HG03457 (cell line): ENCODE results near the gene NEAT1.

Experiments
- ATAC-seq: cut with Tn5 transposase; IDR thresholded peaks from one replicate; pipeline ENCODE4 v1.9.1; 2021; ENCODE audit warnings: moderate number of reproducible peaks; ENCODE audit not compliant: unreplicated experiment

Gene NEAT1

GRCh38 chr11:65389294-65389980 is 33.2 kb upstream of the NEAT1 start:
- no peak for ATAC-seq

GRCh38 chr11:65390099-65390941 is 32.3 kb upstream of the NEAT1 start:
- no peak for ATAC-seq

DNA sequence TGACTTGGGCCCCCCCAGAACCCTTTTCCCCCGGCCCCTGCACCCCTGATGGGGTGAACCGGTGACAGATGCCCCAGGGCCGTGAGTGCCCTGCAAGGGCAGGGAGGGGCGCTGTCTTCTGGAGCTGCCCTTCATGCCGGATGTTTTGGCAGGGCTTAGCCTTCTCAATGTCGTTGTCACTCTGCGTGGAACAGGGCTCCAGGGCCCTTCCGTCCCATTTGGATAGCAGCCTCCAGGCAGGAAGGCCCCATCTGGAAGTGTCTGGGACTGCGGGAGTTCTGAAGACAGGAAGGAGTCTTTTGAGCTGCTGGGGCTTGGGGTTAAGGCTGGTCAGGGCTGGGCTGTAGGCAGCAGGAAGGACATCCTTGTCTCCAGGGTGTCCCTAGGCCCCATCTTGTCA is 31.6 kb upstream of the NEAT1 start:
- ATAC-seq: no peak

GRCh38 chr11:65392186-65392829 is 30.3 kb upstream of the NEAT1 start:
- no peak for ATAC-seq

DNA sequence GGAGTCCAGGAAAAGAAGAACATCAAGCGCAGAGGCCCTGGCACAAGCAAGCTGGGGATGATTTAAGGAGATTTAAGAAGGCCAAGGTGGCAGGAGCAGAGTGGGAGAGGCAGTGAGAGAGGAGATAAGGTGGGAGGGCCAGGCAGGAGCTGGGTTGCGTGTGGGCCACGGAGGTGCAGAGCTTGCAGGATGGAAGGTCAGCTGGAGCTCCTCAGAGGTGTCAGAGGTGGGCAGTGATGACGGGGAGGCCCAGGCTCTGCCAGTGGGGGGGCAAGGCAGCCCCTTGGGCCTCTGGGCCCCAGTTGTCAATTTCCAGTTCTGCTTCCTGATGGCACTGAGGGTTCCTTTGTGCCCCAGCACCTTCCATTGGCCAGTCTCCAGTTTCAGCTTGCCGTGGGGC is 29.7 kb upstream of the NEAT1 start:
- no peak for ATAC-seq

- ATAC-seq: no peak
Observed at GRCh38 chr11:65393513-65394079, 29.0 kb upstream of the NEAT1 start.

GRCh38 chr11:65394125-65394536 is 28.5 kb upstream of the NEAT1 start:
- no peak for ATAC-seq

DNA sequence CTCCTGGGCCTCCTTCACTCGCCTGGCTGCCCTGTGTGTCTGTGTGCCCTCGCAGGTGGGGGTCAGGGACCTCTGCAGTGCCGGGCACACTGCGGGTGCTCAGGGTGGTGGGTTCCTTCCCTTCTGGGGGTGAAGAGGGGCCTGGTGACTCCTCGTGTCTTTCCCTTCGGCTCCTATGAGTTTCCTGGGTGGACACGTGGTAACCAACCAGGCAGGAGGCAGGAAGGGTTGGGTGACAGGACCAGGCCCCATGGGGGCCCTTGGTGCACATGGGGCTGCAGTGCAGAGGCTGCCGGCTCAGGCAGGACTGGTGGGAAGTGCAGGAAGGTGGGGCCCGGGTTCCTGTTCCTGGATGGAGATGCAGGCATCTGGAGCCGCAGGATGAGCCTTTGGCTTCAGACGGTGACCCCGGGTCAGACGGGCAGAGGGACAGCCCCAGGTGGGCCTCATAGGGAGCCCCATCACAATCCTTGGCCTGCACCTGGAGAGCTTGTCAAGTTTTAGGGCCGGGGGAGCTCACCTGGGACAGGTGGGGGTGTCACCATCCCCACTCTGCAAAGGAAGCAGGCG is 26.6 kb upstream of the NEAT1 start:
- no peak for ATAC-seq

GRCh38 chr11:65396769-65397745 is 25.5 kb upstream of the NEAT1 start:
- no peak for ATAC-seq

DNA sequence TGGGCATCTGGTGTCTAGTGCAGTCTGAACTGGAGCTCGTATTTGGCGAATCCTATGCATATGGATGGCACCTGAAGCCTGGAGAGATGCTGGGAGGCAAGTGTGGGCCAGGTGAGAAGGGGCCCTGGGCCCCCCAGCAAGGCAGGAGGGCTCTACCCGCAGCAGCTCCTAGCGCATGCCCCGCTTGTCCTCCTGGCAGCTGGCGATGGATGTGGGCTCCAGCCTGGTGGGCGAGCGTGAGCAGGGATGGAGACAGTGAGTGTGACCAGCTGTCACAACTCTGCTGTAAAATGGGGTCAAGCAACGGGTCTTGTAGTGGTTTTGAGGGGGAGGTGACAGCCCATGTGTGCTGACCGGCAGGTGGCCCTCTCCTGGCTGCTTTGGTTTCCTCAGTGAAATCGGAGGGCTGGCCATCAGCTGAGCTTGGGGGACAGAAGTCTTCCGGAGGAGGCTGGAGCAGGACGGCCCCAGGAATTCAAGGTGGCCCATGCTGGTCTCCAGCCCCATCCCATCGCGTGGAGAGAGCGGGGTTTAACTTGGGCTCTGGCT is 24.2 kb upstream of the NEAT1 start:
- no peak for ATAC-seq

DNA sequence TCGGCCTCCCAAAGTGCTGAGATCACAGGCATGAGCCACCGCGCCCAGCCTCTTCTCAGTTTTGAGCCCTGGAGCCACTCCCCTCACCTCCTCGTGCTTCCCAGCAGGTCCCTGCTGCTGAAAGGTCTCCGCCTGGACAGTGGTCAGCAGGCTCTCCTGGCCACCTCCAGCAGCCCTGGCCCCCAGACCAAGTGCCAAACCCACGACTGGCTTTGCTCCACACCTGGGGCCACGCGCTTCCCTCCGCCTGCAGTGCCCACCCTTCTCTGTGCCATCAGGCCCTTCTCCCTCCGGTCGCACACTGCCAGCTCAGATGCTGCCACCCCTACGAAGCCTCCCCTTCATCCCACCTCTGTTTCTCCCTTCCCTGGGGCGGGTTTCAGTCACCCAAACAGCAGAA is 23.3 kb upstream of the NEAT1 start:
- no peak for ATAC-seq

- ATAC-seq: no peak
Observed at GRCh38 chr11:65399845-65400244, 22.8 kb upstream of the NEAT1 start.

DNA sequence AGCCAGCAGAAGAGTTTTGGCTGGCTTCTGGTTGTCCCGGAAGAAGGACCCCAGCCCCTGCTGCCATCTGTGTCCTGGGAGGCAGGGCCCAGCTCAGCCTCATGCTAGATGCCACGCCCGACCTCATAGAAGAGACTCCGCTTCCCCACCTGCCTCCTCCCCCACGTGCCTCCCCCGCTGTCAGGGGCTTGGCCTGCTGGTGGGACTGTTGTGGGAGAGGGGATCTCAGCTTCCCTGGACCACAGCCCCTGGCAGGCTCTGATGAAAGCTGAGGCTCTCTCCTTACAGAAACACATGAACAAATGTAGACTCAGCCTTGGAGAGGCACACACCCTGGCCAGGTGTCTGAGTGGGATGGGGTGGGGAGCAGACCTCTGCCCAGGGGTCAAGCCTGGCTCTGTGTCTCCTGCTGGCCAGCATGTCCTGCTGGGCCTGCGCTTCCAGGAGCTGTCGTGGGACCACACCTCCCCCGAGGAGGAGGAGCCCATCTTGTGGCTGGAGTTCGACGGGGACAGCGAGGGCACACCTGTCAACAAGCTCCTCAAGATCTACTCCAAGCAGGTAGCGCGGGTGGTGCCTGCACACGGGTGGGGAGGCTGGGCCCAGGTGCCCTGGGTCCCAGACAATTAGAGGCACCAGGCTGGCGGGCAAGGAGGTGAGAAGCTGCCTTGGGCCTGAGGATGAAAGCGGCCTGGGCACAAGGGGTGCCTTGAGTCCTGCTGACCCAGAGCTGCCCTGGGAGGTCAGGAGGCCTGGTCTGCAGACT is 22.1 kb upstream of the NEAT1 start:
- ATAC-seq: no peak

DNA sequence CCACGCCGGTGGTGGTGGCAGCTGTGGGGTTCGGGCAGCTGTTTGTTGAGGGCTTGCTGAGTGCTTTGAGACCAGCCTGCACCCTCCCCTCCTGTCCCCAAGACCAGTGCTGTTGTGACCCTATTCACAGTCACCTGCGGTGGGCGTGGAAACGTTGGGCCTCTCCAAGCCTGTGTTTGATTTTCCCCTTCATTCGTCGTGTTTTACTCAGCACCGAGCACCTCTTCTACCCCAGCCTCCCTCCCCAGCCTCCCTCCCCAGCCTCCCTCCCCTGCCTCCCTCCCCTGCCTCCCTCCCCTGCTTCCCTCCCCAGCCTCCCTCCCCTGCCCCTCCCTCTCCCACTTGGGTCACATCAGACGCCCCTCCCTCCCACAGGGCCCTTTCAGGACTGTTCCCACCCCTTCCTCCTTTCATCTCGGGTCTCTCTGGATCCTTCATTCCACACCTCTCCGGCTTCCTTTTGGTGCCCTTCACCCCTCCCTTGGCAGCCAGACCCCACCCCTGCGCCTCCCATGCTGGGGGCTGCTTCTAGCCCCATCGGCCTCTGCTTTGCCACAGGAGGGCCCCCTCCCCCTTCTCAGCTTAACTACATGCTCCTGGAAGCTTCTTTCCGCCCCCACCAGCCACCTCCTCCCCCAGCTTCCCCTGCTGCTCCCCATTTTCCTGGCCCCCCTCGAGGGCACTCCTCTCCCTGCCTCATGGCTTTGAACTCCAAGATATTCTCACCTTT is 21.4 kb upstream of the NEAT1 start:
- ATAC-seq: no peak

DNA sequence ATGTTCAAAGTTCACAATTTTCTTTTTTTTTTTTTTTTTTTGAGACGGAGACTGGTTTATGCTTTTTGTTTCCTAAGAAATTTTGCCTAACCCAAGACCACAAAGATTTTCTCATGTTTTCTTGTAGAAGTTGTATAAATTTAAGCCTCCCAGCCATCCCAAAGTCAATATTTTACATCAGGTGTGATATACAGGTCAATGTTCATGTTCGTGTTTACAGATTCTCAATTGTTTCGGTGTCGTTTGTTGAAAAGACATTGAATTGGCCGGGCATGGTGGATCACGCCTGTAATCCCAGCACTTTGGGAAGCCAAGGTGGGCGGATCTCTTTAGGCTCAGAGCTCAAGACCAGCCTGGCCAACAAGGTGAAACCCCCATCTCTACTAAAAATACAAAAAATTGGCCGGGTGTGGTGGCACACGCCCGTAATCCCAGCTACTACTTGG is 20.8 kb upstream of the NEAT1 start:
- ATAC-seq: no peak

- ATAC-seq: no peak
Observed at GRCh38 chr11:65402790-65403189, 19.8 kb upstream of the NEAT1 start.

DNA sequence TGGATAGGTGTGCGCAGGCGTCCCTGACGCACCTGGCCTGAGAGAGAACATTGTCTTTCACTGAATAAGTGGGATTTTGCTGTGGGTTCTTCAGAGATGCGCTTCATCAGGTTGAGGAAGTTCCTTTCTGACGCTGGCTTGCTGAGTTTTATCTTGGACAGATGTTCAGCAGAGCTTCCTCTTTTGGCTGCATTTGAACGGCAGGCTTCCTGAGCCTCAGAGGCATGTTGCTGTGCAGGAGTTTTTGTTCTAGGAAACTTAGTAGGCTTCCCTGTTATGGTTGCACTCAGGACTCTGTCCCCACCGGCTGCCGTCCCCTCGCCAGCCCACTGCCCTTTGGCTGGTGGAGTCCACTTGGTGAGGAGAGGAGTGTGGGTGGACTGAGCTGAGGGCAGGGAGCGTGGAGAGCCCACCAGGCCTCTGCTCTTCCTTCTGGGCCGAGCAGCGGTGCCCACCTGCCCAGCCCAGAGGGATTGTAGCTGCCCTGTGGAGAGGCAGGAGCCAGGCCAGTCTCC is 18.9 kb upstream of the NEAT1 start:
- no peak for ATAC-seq

- no peak for ATAC-seq
Observed at GRCh38 chr11:65404210-65404609, 18.4 kb upstream of the NEAT1 start.
